NCI-H526 (cell line): ENCODE results near the gene BTN1A1.
A peak's percentile ranks its signal among the peaks of the same experiment; 100 is the strongest.

Source experiments
- DNase-seq, 2 experiments: peaks; one replicate each; lab custom pipeline; 2025; lab: John Stamatoyannopoulos, UW

The BTN1A1 gene

DNA sequence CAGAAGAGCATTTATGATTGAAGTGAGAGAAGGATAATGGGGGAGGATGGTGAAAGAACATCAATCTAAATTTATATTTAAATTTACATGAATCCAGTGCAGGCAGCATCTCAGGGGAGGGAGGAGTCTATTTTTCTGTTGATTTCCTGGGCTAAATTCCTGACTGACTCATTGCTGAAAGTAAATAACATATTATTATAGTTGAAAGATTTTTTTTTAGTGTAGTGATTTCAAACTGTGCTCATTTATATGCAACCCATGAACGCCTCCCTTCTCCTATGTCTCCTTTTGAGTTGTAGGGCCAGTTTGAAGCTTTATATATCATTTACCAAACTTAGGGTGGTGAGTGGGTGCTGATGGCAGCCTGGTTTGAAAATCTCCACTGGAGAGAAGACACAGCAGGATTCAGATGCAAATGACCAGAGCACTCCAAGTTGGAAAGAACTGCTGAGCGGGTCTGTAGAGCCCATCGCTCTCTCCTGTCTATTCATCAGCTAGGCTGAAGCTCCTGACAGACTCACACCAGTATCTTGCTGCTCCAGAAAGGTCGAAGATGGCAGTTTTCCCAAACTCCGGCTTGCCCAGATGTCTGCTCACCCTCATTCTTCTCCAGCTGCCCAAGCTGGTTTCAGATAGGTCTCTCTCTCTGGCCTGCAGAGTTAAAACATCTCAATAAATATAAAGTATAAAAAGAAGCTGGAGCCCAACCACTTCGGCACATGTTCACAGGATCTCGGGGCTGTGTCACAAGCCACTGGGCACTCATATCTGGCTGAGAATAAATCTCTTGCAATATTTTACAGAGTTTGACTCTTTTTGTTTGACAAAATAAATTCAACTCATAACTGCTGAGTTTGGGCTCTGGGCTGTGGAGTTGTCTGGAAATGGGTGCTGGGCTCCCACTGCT, 24.0 kb upstream of the BTN1A1 start:
- DNase-seq, result peak in 1 of 2 experiments; percentile 42

DNA sequence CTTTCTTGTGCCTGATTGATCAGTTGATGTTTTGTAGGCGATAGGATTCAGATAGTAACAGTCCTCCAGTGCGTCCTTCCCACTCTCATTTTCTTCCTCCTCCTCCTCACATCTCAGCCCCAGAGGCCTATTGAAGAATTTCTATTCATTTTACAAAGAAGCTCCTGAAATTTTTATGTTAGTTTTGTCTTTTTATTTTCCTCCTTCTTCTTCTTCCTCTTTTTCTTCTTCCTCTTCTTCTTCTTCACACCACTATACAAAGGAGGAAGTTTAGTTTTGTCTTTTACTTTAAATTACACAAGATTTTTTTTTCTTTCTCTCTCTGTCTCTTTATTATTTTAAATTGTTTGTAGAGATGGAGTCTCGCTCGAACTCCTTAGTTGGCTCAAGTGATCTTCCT, 23.2 kb upstream of the BTN1A1 start:
- DNase-seq, result no peak

DNA sequence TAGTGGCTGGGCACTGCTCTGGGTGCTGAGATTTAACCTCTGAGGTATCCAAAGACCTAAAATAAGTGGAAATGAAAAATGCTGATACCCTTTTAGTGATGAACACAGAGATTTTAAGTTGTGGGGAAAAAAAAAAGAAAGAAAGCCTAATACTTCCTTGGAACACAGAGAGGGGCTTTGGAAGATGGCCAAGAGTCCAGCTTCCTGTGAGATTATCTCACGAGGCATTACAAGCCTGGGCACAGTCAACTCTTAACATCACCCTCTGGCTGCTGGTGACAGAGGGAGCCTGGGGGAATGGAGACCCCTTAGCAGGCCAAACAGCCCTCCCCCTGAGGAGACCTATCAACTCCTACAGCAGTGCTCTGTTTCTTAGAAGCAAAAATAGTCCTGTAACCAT, 22.7 kb upstream of the BTN1A1 start:
- DNase-seq, result no peak

DNA sequence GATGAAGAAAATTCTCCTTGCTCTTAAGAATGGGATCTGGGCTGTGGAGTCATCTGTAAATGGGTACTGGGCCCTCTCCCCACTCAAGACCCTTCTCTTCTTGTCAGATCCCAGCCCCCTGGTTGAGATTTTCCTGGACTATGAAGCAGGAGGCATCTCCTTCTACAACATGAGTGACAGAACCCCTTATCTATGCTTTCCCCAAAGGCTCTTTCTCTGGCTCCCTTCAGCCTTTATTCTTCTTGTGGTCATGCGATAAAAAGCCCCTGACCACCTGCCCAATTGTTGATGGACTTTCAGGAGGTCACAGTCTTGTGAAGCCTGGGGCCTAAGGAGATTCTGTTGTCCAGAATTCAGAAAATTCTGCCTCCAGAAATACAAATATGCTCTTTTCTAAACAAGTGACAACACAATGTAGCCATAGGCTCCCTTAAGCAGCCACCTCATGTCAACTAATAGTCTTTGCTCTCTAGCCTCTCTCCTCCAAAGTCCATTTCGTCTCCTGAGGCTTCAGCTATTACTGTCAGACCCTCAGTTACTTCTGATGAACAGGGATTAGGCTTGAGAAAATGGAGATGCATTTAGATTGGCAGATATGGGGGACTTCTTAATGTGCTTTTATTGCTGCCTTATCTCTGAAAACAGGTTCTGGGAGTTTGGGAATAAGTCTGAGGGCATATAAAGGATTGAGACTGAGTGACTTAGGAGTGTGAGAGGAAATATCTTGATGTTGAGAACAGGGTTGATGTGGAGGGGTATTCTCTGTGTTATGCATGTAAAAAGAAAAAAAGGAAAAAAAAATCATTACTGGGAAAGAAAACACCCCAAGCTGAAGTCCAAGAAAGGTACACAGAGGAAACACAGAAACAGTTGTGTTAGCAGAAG, 21.8 kb upstream of the BTN1A1 start:
- no peak for DNase-seq

- DNase-seq, result no peak
Observed at GRCh38 chr6:26478985-26479278, 21.2 kb upstream of the BTN1A1 start.

- no peak for DNase-seq
Observed at GRCh38 chr6:26482338-26482737, 17.8 kb upstream of the BTN1A1 start.

DNA sequence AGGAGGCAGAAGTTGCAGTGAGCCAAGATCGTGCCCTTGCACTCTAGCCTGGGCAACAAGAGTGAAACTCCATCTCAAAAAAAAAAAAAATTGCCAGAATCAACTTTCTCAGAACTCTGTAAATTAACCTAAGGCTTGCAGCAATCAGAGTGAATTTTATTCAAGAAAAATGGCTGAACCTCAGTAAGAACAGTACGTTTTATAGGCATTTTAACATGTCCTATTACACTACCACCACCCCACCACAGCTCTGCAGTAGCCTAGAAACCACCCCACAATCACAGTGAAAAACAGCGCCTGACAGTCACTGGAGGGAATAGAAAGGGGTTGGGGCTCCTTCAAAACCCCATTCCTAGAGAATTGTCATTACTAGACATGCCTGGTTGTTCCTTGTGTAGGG, 16.4 kb upstream of the BTN1A1 start:
- no peak for DNase-seq

GRCh38 chr6:26484161-26484560, 15.9 kb upstream of the BTN1A1 start:
- no peak for DNase-seq

- DNase-seq, result no peak
Observed at GRCh38 chr6:26485112-26485780, 14.9 kb upstream of the BTN1A1 start.

- no peak for DNase-seq
Observed at GRCh38 chr6:26486358-26486757, 13.7 kb upstream of the BTN1A1 start.

- no peak for DNase-seq
Observed at GRCh38 chr6:26487466-26487865, 12.6 kb upstream of the BTN1A1 start.

- no peak for DNase-seq
Observed at GRCh38 chr6:26489996-26490964, 9.8 kb upstream of the BTN1A1 start.

DNA sequence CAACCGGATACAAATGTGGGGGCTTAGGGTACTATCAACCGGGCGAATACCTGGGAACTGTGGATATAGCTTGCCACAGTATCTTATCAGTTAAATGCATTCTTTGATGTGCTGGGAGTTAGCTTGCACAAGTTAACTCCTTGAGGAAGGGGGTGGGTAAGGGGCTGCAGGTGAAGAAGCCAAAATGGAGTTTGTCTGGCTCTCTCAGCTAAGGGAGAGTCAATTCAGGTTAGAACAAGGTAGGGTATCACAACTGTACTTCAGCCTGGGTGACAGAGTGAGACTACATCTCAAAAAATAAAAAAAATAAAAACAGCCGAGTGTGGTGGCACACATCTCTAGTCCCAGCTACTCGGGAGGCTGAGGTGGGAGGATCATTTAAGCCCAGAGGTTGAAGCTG, 8.5 kb upstream of the BTN1A1 start:
- DNase-seq, result no peak

GRCh38 chr6:26493258-26493657, 6.8 kb upstream of the BTN1A1 start:
- no peak for DNase-seq

- DNase-seq, result no peak
Observed at GRCh38 chr6:26494117-26494516, 6.0 kb upstream of the BTN1A1 start.

GRCh38 chr6:26495281-26495680, 4.8 kb upstream of the BTN1A1 start:
- no peak for DNase-seq

DNA sequence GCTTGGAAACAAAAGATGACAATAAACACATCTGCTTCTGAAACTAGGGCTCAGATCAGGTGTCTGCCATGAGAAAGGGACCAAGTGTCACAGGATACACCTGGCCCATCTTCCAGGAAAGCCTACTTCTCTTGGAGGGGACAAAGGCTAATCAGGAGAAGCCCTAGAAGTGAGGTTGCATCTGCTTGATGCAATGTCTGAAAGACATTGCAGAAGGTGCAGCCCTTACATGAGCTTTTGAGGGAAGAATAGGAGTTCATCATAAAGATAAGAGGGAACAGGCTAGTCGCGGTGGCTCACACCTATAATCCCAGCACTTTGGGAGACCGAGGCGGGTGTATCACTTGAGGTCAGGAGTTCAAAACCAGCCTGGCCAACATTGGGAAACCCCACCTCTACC, 2.5 kb upstream of the BTN1A1 start:
- DNase-seq, result no peak

GRCh38 chr6:26501482-26501986, 1.4 kb downstream of the BTN1A1 start:
- DNase-seq, result peak; percentile 10 to 72

DNA sequence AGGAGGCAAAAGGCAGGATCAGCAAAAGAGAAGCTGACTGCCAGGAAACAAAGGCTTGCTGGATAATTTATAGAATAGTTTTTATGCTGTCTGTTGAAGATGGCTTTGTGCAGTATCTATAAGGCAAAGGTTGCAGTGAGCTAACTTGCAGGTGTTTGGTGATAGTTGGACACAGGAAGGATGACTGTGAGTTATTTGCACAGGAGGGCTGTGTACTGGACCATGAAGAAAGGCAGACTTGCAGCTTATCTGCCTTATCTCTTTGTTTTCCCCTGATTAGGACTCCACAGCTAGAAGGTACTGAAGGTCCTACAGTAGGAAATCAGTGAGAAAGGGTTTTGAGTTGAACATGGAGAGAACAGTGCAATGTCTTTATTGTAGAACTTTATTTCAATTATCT, 2.1 kb downstream of the BTN1A1 start:
- peak; percentile 72 for DNase-seq

- DNase-seq, result no peak
Observed at GRCh38 chr6:26502626-26503025, 2.5 kb downstream of the BTN1A1 start.

GRCh38 chr6:26507658-26508057, 7.6 kb downstream of the BTN1A1 start:
- DNase-seq, result no peak
